K562 treated with DMSO at 1 percent for 4 hours (cell line): ENCODE data around the gene TAX1BP3. TPM values are rescaled to one million over a fixed set of nuclear protein-coding genes. Genes with fewer than 3 reads are reported as not detected.

ENCODE experiments used
- total RNA-seq: library from RNA; unstranded; fragments of 300-600 nt; gene quantifications from 2 replicates; pipeline ENCODE4 v1.2.3, GENCODE V29; 2022; ENCODE audit not compliant: insufficient read depth

Gene TAX1BP3
- 25.0 and 36.3 TPM in 2 replicates for total RNA-seq

DNA sequence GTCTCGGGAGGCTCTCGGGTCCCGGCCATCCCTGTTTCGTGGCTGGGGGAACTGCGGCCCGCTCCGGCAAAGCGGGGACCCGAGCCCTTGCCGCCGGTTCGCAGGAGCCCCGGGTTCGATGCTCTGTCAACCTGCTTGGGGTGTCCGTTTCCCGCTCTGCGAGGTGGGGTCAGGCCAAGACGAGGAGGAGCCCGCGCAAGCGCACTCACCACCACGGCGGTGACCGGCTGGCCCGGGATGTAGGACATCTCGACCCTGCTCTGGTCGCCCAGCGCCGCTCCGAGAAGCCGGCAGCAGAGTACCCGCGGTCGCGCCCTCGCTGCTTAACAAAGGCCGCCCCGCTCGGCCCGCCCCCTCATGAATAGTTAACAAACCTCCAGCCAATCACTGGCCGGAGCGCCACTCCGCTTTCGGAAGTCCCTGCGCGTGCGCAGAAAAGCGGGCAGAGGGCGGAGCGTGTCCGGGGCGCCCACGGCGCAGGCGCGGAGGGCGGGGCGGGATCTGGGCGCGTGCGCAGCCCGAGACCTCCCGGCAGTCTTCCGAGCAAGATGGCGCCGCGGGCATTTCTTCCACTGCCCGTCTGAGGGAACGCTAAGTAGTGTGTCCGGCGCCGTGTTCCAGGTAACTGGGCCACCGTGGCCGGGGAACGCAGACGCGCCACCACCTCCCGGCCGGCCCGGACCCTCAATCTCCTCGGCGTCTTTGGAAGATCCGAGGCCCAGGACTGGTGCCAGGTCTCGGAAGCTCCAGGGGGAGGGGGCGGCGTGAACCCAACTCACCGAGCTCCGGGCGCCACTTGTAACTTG lies at the start of gene TAX1BP3, which contains the start of gene EMC6:
Gene TAX1BP3, minus strand, starts transcription at position 300 of the 806 bp plus-strand sequence. Its CDS starts 52 bp downstream, at position 248.
Gene EMC6, plus strand, starts transcription at position 534 of the 806 bp plus-strand sequence. CDS start 335 bp downstream, outside the sequence.

DNA sequence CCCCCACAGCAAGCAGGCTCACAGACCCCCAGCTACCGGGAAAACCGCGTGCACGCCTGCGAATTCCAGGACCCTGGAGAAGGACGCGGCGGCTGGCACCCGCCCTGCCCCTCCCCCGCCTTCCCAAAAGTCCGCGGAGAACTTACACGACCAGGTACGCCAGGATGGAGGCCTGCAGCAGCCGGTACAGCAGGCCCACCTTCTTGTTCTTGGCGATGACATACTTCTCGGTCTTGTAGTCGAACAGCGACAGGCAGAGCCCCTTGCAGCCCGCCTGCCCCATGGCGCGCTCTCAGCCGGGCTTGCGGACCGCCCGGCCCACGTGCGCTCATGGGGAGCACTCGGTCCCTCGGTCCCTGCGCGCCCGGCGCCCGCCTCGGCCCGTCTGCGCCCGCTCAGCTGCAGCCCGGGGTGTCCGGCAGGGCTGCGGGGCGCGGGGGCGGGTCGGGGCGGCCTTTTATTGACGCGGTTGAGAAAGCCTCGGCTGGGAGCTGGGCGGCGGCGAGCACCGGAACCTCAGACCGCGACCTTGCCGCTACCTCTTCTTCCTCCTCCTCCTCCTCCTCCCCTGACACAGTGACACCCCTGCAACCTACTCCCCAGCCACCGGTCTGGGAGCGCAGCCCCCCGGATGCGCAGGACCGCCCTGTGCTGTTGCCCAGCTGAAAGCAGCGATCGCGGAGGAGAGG lies 27.5 kb upstream of the TAX1BP3 start, which contains the start of gene P2RX5:
Gene P2RX5, minus strand, starts transcription at position 433 of the 689 bp plus-strand sequence. Its CDS starts 150 bp downstream, at position 283.

DNA sequence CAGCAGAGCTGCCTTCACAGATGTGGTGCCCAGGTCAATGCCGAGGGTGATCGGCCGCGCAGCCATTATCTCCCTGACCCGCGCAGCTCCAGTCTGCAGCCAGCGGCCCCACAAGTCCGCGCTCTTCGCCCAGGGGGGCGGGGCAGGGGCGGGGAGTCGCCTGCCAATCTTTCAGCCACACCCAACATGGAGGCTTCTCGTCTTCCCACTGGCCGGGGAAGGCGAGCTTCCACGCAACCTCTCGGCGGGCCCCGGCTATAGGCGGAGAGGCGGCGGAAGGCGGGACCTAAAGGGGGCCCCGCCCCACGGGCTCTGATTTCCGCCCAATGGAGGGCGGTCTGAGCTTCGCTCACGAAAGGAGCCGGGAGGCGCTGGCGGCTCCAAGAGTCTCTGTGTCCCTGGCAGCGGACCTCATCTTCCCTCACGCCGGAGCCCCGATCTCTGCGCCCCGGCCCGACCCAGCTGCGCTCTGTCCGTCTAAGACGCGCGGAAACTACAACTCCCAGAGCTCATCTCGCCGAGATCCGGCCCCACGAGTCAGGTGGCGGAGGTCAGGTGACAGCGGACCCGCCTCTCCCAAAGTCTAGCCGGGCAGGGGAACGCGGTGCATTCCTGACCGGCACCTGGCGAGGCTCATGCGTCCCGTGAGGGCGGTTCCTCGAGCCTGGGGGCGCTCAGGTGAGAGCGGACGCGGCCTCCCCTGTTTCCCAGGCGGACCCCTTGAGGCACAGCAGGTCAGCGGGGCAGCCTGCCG lies 32.0 kb downstream of the TAX1BP3 start, which contains the start of the genes CTNS and SHPK:
Gene CTNS, plus strand, starts transcription at position 607 of the 754 bp plus-strand sequence. CDS start 3,447 bp downstream, outside the sequence.
Gene SHPK, minus strand, starts transcription at position 97 of the 754 bp plus-strand sequence. Its CDS starts 31 bp downstream, at position 66.

Other genes with a start within 250 kb of the TAX1BP3 start
- not detected in 2 replicates for gene OR1E2, start 234.7 kb downstream of the TAX1BP3 start, total RNA-seq
- gene SPATA22, start 196.8 kb downstream of the TAX1BP3 start, total RNA-seq: 1.2 TPM in 1 of 2 replicates, not detected in the other
- not detected in 2 replicates for gene ASPA, start 192.6 kb downstream of the TAX1BP3 start, total RNA-seq
- gene TRPV3, start 110.8 kb downstream of the TAX1BP3 start, total RNA-seq: not detected in 2 replicates
- gene TRPV1, start 59.2 kb downstream of the TAX1BP3 start, total RNA-seq: 2.5 and 2.8 TPM in 2 replicates
- gene SHPK, start 32.3 kb downstream of the TAX1BP3 start, total RNA-seq: 8.8 and 10.3 TPM in 2 replicates
- 13.6 and 14.9 TPM in 2 replicates for gene CTNS, start 31.8 kb downstream of the TAX1BP3 start, total RNA-seq
- 104 and 118 TPM in 2 replicates for gene EMC6, start 234 bp upstream of the TAX1BP3 start, total RNA-seq
- gene P2RX5, start 27.6 kb upstream of the TAX1BP3 start, total RNA-seq: 4.4 TPM in 1 of 2 replicates, not detected in the other
- 4.8 and 7.8 TPM in 2 replicates for gene HASPIN, start 55.3 kb upstream of the TAX1BP3 start, total RNA-seq
- gene ITGAE, start 132.6 kb upstream of the TAX1BP3 start, total RNA-seq: 24.3 and 36.1 TPM in 2 replicates
- 2.4 and 6.4 TPM in 2 replicates for gene NCBP3, start 177.7 kb upstream of the TAX1BP3 start, total RNA-seq
- 2.5 and 2.9 TPM in 2 replicates for gene CAMKK1, start 224.5 kb upstream of the TAX1BP3 start, total RNA-seq
- 34.2 and 43.1 TPM in 2 replicates for gene P2RX1, start 247.9 kb upstream of the TAX1BP3 start, total RNA-seq